Measurements from ENCODE around the gene RNF38. TPM values are rescaled to one million over a fixed set of nuclear protein-coding genes. Genes with fewer than 3 reads are reported as not detected.
A peak's percentile ranks its signal among the peaks of the same experiment; 100 is the strongest.

RNF38 gene
- total and polyA plus RNA-seq, 9 of the 15 experiments (the other 6 are each of a cell fraction or from before 2014, with no cell fraction given), result 1.6 to 9.8 (median 4.5) TPM

DNA sequence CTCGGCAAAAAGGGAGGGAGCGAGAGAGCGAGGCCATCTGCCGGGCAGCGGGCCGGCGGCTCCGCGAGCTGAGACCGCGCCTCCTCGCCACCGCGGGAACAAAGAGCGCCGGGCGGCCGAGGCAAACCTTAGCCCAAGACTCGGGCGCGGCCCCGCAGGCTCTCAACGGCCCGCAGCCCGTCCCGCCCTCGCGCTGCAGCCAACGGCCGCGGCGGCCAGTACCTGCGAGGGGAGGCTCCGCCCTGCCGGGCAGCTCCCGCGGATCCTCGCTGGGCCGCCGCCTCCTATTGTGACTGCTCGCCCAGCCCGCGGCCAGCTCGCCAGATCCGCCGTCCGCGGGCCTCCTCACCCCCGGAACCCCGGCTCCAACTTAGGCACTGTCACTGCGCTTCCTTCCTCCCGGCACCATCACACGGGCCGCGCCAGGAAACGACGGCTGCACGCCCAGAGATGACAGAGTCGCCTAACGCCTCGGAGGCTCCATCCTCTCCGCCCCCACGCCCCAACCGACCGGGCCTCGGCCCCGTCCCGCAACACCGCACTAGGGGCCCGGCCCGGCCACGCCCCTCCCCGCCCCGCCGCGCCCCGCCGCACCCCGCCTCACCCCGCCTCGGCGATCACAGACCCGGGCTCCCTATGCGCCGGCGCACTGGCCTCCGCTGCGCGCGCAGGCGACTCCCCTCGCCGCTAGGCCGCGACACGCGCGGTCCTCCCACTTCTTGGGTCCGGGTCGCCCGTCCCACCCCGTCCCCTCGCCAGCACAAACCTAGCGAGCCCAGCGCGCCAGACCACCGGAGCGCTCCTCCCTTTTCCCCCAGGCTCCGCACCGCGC lies 479 bp upstream of the RNF38 start:
- no peaks in the 10 kb centered on the region for H3K9me1 ChIP-seq (ENCODE audit: control insufficient read depth, insufficient read depth, low read length)
- H3K27me3 ChIP-seq (ENCODE audit: control insufficient read depth in 2 of 2, insufficient read depth in 2 of 2, low read length in 2 of 2), result no peaks in the 10 kb centered on the region
- intact Hi-C loops (cut with micrococcal nuclease) (no loop called here), in situ Hi-C loops (cut with MboI) (loop anchor here (25.0 kb wide), 1 partner anchor 337 kb away; no protein-coding TSS in a partner anchor)
- H4K20me1 ChIP-seq (replicated peaks; ENCODE audit: control insufficient read depth, insufficient read depth, low read length), result no peaks in the 10 kb centered on the region
- ATAC-seq (peak; percentile 90), FAIRE-seq (no peak), DNase-seq (ENCODE audit: extremely low read depth in 1 of 4, low spot score in 3 of 4) (peak; percentile 87 to 94 (median 91))
- peaks cover 4 to 6% of the 10 kb centered on the region in 2 experiments; a peak in 3 of 5 replicates for H3K4me1 ChIP-seq (replicated peaks in 1 of 2; ENCODE audit: control insufficient read depth in 2 of 2, insufficient read depth in 2 of 2, low read length in 2 of 2)
- H3K36me3 ChIP-seq (ENCODE audit: control insufficient read depth, insufficient read depth, low read length), result peaks cover 6% of the 10 kb centered on the region; the same call in 1 of the 3 replicates
- peaks cover 49% of the 10 kb centered on the region for H3K79me2 ChIP-seq (ENCODE audit: control insufficient read depth, insufficient read depth, low read length)
- H3K4me2 ChIP-seq (ENCODE audit: insufficient read depth, low read length), result peak overlapping the region; percentile 86; the same call in 1 of the 2 replicates
- H3K27ac ChIP-seq (ENCODE audit: extremely low read depth, low read depth, low read length), result peak overlapping the region; percentile 94
- peak overlapping the region; percentile 87 to 91 for H3K9ac ChIP-seq (ENCODE audit: insufficient read depth in 1 of 2, low read depth in 2 of 2, low read length in 2 of 2)
- no TSS peak for BruUV-seq (replicated peaks)
- 0 out of 2 replicates have a peak, but pooled peaks cover 3% of the 10 kb centered on the region for H3K9me3 ChIP-seq (replicated peaks; ENCODE audit: control insufficient read depth, insufficient read depth, low read depth, low read length)
- CTCF ChIA-PET (ENCODE audit: low intra/inter-chr PET ratio), result no interaction called here
- H2AFZ ChIP-seq (ENCODE audit: low read depth, low read length), result peak overlapping the region; percentile 91
- 0% methylated on average over 4 of the region's 111 CpGs for WGBS (ENCODE audit: insufficient coverage, low coverage, missing lambda C conversion rate)
- H3K4me3 ChIP-seq, result peak overlapping the region; percentile 64
- POLR2A ChIA-PET, result interaction anchor here (0.7 kb wide), 2 partner anchors 41 to 299 kb away, joined by 3 read pairs; no protein-coding TSS in a partner anchor
- TF ChIP-seq ZBTB1 (CRISPR knock-in tag; IDR thresholded peaks at IDR 0.05; ENCODE audit: borderline replicate concordance, low read depth), result peak; percentile 82; the same call in 1 of the 2 replicates
- TF ChIP-seq YY1 (IDR thresholded peaks at IDR 0.05; ENCODE audit: borderline replicate concordance in 1 of 3, control insufficient read depth in 1 of 3, extremely low read depth in 1 of 3, insufficient read depth in 3 of 3, insufficient read length in 1 of 3, insufficient replicate concordance in 2 of 3, low read depth in 1 of 3, low read length in 2 of 3), result peak in 2 of 3 experiments; percentile 58 to 67
- TF ChIP-seq U2AF1 (optimal IDR thresholded peaks at IDR 0.05; ENCODE audit: low read depth, low read length), result no peak
- TF ChIP-seq TBP (optimal IDR thresholded peaks at IDR 0.05; ENCODE audit: low read depth, low read length), result peak; percentile 24
- TF ChIP-seq, protein P1, sequence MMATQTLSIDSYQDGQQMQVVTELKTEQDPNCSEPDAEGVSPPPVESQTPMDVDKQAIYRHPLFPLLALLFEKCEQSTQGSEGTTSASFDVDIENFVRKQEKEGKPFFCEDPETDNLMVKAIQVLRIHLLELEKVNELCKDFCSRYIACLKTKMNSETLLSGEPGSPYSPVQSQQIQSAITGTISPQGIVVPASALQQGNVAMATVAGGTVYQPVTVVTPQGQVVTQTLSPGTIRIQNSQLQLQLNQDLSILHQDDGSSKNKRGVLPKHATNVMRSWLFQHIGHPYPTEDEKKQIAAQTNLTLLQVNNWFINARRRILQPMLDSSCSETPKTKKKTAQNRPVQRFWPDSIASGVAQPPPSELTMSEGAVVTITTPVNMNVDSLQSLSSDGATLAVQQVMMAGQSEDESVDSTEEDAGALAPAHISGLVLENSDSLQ (IDR thresholded peaks at IDR 0.05), result no peak
- no peak for TF ChIP-seq ZSCAN32 (CRISPR knock-in tag; IDR thresholded peaks at IDR 0.05)
- 0 out of 2 replicates have a peak, but pooled peaks have one; percentile 38 for TF ChIP-seq ZSCAN29 (IDR thresholded peaks at IDR 0.05)
- TF ChIP-seq GATAD2A (IDR thresholded peaks at IDR 0.05), result no peak
- no peak for TF ChIP-seq NFXL1 (CRISPR knock-in tag; IDR thresholded peaks at IDR 0.05)
- peak; percentile 83 to 90 for TF ChIP-seq E2F6 (IDR thresholded peaks at IDR 0.05; ENCODE audit: borderline replicate concordance in 1 of 2, extremely low read depth in 1 of 2, insufficient read depth in 1 of 2, insufficient read length in 1 of 2, low read depth in 1 of 2, low read length in 1 of 2, poor library complexity in 1 of 2, severe bottlenecking in 1 of 2)
- TF ChIP-seq, protein P2, sequence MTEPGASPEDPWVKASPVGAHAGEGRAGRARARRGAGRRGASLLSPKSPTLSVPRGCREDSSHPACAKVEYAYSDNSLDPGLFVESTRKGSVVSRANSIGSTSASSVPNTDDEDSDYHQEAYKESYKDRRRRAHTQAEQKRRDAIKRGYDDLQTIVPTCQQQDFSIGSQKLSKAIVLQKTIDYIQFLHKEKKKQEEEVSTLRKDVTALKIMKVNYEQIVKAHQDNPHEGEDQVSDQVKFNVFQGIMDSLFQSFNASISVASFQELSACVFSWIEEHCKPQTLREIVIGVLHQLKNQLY (CRISPR knock-in tag; conservative IDR thresholded peaks at IDR 0.05), result no peak
- TF ChIP-seq CCNT2 (IDR thresholded peaks at IDR 0.05; ENCODE audit: borderline replicate concordance, extremely low read depth, insufficient read length, low read depth, low read length), result peak; percentile 67
- TF ChIP-seq MEIS2 (IDR thresholded peaks at IDR 0.05; ENCODE audit: partially characterized antibody), result peak; percentile 15
- TF ChIP-seq FOXJ2 (tag; IDR thresholded peaks at IDR 0.05), result 0 out of 2 replicates have a peak, but pooled peaks have one; percentile 40
- TF ChIP-seq ZFX (CRISPR knock-in tag; IDR thresholded peaks at IDR 0.05), result peak; percentile 91
- no peak for TF ChIP-seq BACH1 (tag; IDR thresholded peaks at IDR 0.05)
- no peak for TF ChIP-seq HDAC3 (IDR thresholded peaks at IDR 0.05; ENCODE audit: borderline replicate concordance, partially characterized antibody)

Measured in K562 (cell line).